Measurements from ENCODE around the gene UBE2E2. TPM values are rescaled to one million over a fixed set of nuclear protein-coding genes. Genes with fewer than 3 reads are reported as not detected.

The UBE2E2 gene
- total RNA-seq, 3 donors from 2014 or later = 4.8 to 24.4 (median 8.9) TPM

DNA sequence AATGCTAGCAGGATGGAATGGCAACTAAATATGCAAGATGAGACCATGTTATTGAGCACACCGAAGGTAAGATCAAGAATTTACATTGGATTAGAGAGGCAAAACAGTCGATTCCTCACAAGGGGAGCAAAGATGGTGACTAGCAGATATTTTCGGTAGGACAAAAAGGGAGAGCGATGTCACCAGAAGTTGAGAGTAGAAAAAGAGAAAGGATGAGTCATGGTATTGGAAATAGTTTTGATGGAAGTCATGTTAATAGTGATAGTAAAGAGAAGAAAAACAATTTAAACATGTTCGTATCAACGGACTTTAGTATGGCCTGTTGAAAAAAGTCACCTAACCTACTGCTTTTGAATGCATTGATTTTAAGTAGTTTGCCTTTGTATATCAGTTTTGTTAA, 55.0 kb downstream of the UBE2E2 start:
- DNase-seq (no peak), ATAC-seq (no peak)
- Histone ChIP-seq H3K4me1 (ENCODE audit: low read depth) (no peaks in the 10 kb centered on the region), H3K4me3 (no peak overlapping the region), H3K9me3 (no peaks in the 10 kb centered on the region), H3K36me3 (ENCODE audit: low read depth) (no peaks in the 10 kb centered on the region)
- intact Hi-C loops (cut with DNase I, micrococcal nuclease) = no loop called here
- TF ChIP-seq, protein P1, sequence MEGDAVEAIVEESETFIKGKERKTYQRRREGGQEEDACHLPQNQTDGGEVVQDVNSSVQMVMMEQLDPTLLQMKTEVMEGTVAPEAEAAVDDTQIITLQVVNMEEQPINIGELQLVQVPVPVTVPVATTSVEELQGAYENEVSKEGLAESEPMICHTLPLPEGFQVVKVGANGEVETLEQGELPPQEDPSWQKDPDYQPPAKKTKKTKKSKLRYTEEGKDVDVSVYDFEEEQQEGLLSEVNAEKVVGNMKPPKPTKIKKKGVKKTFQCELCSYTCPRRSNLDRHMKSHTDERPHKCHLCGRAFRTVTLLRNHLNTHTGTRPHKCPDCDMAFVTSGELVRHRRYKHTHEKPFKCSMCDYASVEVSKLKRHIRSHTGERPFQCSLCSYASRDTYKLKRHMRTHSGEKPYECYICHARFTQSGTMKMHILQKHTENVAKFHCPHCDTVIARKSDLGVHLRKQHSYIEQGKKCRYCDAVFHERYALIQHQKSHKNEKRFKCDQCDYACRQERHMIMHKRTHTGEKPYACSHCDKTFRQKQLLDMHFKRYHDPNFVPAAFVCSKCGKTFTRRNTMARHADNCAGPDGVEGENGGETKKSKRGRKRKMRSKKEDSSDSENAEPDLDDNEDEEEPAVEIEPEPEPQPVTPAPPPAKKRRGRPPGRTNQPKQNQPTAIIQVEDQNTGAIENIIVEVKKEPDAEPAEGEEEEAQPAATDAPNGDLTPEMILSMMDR (IDR thresholded peaks at IDR 0.05) = no peak

DNA sequence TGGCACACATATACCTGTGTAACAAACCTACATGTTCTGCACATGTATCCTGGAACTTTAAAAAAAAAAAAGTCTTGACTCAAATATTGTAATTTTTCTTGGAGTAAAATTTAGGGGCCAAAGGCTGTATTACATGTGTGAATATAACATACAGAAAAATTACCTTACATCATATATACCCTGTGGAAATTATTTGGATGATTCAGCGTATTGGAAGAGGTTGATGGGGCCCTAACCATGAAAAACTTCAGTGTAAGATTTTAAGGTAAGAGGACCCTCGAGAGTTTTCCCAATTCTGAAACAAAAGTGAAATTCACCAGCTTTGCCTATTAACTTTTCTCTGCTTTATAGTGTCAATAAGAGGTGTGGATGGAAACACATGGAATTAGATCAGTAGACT, 56.4 kb downstream of the UBE2E2 start:
- intact Hi-C loops (cut with DNase I, micrococcal nuclease) = no loop called here
- Histone ChIP-seq H3K9me3 (no peaks in the 10 kb centered on the region), H3K4me3 (no peak overlapping the region), H3K36me3 (ENCODE audit: low read depth) (no peaks in the 10 kb centered on the region), H3K4me1 (ENCODE audit: low read depth) (no peaks in the 10 kb centered on the region)
- no peak for ATAC-seq
- TF ChIP-seq, protein P1 (IDR thresholded peaks at IDR 0.05) = no peak
- no peak for DNase-seq

DNA sequence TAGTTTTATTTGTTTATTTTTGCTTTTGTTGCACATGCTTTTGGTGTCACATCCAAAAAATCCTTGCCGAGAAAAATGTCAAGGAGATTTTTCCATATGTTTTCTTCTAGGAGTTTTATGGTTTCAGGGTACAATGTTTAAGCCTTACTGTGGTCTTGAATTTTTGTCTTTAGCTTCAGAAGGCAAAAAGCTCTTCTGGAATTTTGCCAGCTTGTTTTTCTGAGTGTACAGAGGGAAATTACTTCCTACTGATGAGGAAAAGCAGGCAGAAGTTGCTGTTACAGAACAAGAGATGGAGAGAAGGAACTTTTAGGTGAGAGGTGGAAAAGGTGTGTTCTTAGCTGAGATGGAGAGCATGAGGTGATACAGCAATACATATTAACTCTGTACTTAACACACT, 59.6 kb downstream of the UBE2E2 start:
- H3K4me1 ChIP-seq (ENCODE audit: low read depth) = no peaks in the 10 kb centered on the region
- no peaks in the 10 kb centered on the region for H3K36me3 ChIP-seq (ENCODE audit: low read depth)
- no peak for DNase-seq
- ATAC-seq = no peak
- no peak overlapping the region for H3K4me3 ChIP-seq
- H3K9me3 ChIP-seq = no peaks in the 10 kb centered on the region
- intact Hi-C loops (cut with DNase I, micrococcal nuclease) = no loop called here
- TF ChIP-seq, protein P1 (IDR thresholded peaks at IDR 0.05) = no peak

DNA sequence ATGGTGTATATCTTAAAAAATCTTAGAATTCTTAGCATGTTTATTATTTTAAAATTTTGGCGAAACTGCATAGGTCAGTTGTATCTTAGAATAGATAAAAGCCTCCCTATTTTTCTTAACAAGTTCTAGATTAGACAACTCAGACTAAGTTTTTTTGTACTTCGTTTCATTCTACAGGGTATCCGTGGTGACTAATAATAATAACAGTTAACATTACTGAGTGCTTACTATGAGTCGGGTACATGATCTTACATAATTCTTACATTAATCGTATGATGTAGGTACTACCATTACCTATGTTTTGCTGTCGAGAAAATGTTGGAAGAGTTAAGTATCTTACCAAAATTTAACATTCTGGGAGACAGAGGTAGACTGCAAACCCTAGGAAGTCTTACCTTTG, 60.7 kb downstream of the UBE2E2 start:
- intact Hi-C loops (cut with DNase I, micrococcal nuclease) = no loop called here

DNA sequence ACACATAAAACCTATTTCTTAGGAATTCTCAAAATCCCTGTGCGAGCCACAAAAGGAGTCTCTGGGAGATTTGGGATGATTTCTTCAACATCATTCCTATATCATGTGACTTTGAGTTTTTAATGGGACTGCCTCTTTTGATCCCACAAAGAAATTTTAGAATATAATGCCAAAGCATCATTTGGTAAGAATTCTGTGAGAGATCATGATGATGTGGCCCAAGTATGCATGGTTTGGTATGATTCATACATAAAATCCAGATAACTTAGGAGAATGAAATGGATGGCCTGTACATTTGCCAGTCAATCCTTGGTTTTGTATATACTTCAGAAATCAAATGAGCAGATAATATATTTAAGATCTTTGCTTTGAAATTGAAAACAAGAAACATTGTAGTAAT, 61.3 kb downstream of the UBE2E2 start:
- DNase-seq = no peak
- ATAC-seq = no peak
- no peaks in the 10 kb centered on the region for H3K4me1 ChIP-seq (ENCODE audit: low read depth)
- no peaks in the 10 kb centered on the region for H3K36me3 ChIP-seq (ENCODE audit: low read depth)
- TF ChIP-seq, protein P1 (IDR thresholded peaks at IDR 0.05) = no peak
- H3K4me3 ChIP-seq = no peak overlapping the region
- intact Hi-C loops (cut with DNase I, micrococcal nuclease) = no loop called here
- H3K9me3 ChIP-seq = no peaks in the 10 kb centered on the region

More for the DNA sequence above, 60.7 kb downstream of the UBE2E2 start:
- ATAC-seq (no peak), DNase-seq (no peak)
- H3K36me3 ChIP-seq (ENCODE audit: low read depth) = no peaks in the 10 kb centered on the region
- no peak overlapping the region for H3K4me3 ChIP-seq
- H3K9me3 ChIP-seq = no peaks in the 10 kb centered on the region
- TF ChIP-seq, protein P1 (IDR thresholded peaks at IDR 0.05) = no peak
- H3K4me1 ChIP-seq (ENCODE audit: low read depth) = no peaks in the 10 kb centered on the region

DNA sequence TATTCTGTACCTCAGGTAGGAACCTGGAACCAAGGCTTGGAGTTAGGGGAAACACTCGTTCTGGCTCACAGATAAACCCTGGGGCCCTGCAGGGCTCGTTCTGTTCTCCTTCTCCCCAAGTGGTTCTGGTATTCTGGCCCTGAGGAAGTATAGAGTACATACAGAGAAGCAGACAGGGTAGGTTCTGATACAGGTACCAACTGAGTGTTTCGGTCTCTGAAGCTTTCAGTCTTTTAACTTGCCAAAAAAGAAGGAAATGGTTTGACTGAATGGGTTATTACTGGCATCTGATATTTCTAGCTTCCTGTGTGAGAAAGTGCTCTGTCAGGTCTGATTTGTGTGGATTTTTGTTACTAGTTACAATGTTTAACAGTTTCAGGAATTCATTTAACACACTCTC, 67.3 kb downstream of the UBE2E2 start:
- ATAC-seq (no peak), DNase-seq (no peak)
- H3K36me3 ChIP-seq (ENCODE audit: low read depth) = no peaks in the 10 kb centered on the region
- H3K9me3 ChIP-seq = peaks cover 2% of the 10 kb centered on the region
- TF ChIP-seq, protein P1 (IDR thresholded peaks at IDR 0.05) = no peak
- intact Hi-C loops (cut with DNase I, micrococcal nuclease) = no loop called here
- H3K4me1 ChIP-seq (ENCODE audit: low read depth) = no peaks in the 10 kb centered on the region
- no peak overlapping the region for H3K4me3 ChIP-seq
